ENCODE measurements around the gene TRABD2B.

DNA sequence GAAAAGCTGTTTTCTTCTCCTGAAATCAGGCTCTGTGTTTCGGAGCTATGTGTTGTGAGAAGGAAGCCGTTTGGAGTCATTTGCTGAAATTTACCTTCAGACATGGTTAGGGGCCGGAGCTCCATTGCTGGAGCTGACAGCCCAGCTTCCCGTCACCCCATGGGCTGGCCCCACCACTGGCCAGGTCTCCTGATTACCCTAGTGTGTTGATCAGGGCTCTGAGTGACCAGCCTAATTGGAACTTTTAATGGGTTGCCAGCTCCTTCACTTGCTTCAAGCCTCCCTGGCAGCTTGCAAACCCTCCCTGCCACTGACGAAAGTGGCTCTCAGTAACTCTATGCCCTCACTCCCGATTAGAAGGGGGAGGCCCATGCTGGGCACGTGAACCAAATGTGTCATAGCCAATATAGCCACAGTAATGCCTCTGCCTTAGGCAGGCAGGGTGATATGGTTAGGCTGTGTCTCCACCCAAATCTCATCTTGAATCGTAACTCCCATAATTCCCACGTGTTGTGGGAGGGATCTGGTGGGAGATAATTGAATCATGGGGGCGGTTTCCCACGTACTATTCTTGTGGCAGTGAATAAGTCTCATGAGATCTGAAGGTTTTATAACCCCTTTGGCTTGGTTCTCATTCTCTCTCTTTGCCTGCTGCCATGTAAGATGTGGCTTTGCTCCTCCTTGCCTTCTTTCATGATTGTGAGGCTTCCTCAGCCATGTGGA is 224.1 kb downstream of the TRABD2B start:
- TF ChIP-seq POLR2A (IDR thresholded peaks at IDR 0.05) (no peak), CTCF (IDR thresholded peaks at IDR 0.05) (no peak)
